Ovary (tissue), 3 donors: ENCODE measurements around the gene PPM1F.

Experiments
- CTCF ChIP-seq, 3 donors: fragments of 450-650 bp in 2 of 3; fragments of 200-600 bp in 1 of 3; IDR thresholded peaks; one replicate each; pipeline versions ENCODE4 v1.5.1 to v1.8.0; 2016 to 2022; ENCODE audit warnings: antibody characterized with exemption in 3 of 3, mild to moderate bottlenecking in 1 of 3
- EP300 ChIP-seq: sonication (generic); formaldehyde crosslinking; IDR thresholded peaks from one replicate; pipeline ENCODE4 v1.6.1; 2017; ENCODE audit warnings: antibody characterized with exemption
- POLR2A ChIP-seq: fragments of 450-650 bp; IDR thresholded peaks from one replicate; pipeline ENCODE4 v1.6.1; 2017; ENCODE audit warnings: antibody characterized with exemption, mild to moderate bottlenecking, moderate library complexity
- donor health status: DM: no; HTN: no; CAD: no.

GRCh38 chr22:21944871-21945270 lies 7.8 kb downstream of the PPM1F start:
- TF ChIP-seq CTCF (IDR thresholded peaks at IDR 0.05) (no peak), POLR2A (no peak), EP300 (no peak)
